ENCODE data around the gene RRBP1.

Gene RRBP1

GRCh38 chr20:17605131-17605660 lies 76.8 kb downstream of the RRBP1 start:
- no peak for DNase-seq

GRCh38 chr20:17602493-17602892 lies 79.5 kb downstream of the RRBP1 start:
- DNase-seq, result no peak

- DNase-seq, result no peak
These were observed 80.1 kb downstream of the RRBP1 start for GRCh38 chr20:17601957-17602356.

- no peak for DNase-seq
These were observed 84.0 kb downstream of the RRBP1 start for GRCh38 chr20:17598013-17598550.

- DNase-seq, result no peak
These were observed 86.2 kb downstream of the RRBP1 start for GRCh38 chr20:17595856-17596255.

- peak; percentile 62 for DNase-seq
These were observed 87.6 kb downstream of the RRBP1 start for GRCh38 chr20:17594443-17594842.

GRCh38 chr20:17593902-17594301 lies 88.1 kb downstream of the RRBP1 start:
- DNase-seq, result no peak

- DNase-seq, result no peak
These were observed 91.8 kb downstream of the RRBP1 start for GRCh38 chr20:17590245-17590644.

GRCh38 chr20:17589161-17589834 lies 92.7 kb downstream of the RRBP1 start:
- no peak for DNase-seq

GRCh38 chr20:17587824-17588223 lies 94.2 kb downstream of the RRBP1 start:
- DNase-seq, result no peak

GRCh38 chr20:17587148-17587547 lies 94.9 kb downstream of the RRBP1 start:
- no peak for DNase-seq

- DNase-seq, result no peak
These were observed 95.8 kb downstream of the RRBP1 start for GRCh38 chr20:17586250-17586649.

- no peak for DNase-seq
These were observed 97.4 kb downstream of the RRBP1 start for GRCh38 chr20:17584689-17585088.

- DNase-seq, result no peak
These were observed 98.9 kb downstream of the RRBP1 start for GRCh38 chr20:17583126-17583525.

GRCh38 chr20:17580895-17581294 lies 101.1 kb downstream of the RRBP1 start:
- DNase-seq, result no peak

GRCh38 chr20:17579369-17580039 lies 102.5 kb downstream of the RRBP1 start:
- DNase-seq, result no peak

- no peak for DNase-seq
These were observed 105.8 kb downstream of the RRBP1 start for GRCh38 chr20:17576215-17576614.

GRCh38 chr20:17573463-17573862 lies 108.6 kb downstream of the RRBP1 start:
- DNase-seq, result no peak

- DNase-seq, result no peak
These were observed 109.9 kb downstream of the RRBP1 start for GRCh38 chr20:17572034-17572638.

GRCh38 chr20:17571153-17571527 lies 110.9 kb downstream of the RRBP1 start:
- DNase-seq, result no peak

GRCh38 chr20:17570347-17571152 lies 111.5 kb downstream of the RRBP1 start:
- peak; percentile 81 for DNase-seq

- DNase-seq, result peak; percentile 96
These were observed 112.3 kb downstream of the RRBP1 start, which contains the start of gene DSTN for GRCh38 chr20:17569616-17570346. Gene DSTN (plus strand): TSS chr20:17570075. CDS start chr20:17570209, 134 bp downstream.
